Activated CD4-positive, CD25-positive, alpha-beta regulatory T cell treated with anti-CD3 and anti-CD28 coated beads, Interleukin-2, amount 50 U/mL, for 16 hours (primary cell): ENCODE data around the gene RTN4.

Experiments
- DNase-seq: peaks from one replicate; pipeline ENCODE4 v3.0.0-alpha.2; 2020; ENCODE audit warnings: low read depth, low spot score

RTN4 gene

GRCh38 chr2:55038428-55038827 is 11.8 kb downstream of the RTN4 start:
- no peak for DNase-seq

- no peak for DNase-seq
Observed at GRCh38 chr2:55035716-55036115, 14.5 kb downstream of the RTN4 start.

- DNase-seq = no peak
Observed at GRCh38 chr2:55033921-55034320, 16.3 kb downstream of the RTN4 start.

DNA sequence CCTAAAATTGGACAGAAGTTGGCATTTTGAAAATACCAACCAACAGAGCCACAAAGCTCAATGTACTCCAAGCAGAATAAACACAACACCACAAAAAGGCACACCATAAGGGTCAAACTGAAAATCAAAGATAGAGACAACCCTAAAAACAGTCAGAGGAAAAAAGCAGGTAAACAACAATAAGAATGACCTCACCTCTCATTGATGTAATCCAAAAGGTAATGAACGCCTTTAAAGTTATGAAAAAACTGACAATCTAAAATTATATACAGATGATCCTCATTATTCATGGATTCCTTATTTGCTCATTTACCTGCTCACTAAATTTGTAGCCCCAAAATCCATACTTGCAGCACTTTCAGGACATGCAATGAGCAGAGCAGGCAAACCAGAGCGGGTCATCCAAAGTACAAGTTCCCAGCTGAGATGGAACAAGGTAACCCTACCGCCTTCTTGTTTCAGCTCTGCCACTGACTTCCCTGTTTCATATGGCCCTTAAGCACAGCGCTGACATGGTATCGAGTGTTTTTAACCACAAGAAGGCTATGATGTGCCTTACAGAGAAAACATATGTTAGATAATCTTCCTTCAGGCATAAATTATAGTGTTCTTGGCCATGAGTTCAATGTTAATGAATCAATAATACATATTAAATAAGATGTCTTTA is 17.0 kb downstream of the RTN4 start:
- DNase-seq = no peak

DNA sequence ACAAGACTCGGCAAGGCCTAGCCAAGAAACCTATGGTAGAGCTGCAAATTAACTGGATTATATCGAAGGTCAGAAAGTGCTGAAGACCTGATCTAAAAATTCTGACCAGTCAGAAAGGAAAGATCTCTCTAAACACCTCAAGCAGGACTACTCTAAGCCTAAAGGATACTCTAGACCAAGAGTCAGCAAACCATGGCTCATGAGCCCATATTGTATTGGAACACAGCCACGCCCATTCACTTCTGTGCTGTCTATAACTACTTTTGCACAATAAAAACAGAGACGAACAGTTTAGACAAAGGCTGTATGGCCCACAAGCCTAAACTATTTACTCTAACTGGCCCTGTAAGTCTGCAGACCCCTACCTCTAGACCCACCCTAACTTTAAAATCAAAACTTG is 18.7 kb downstream of the RTN4 start:
- no peak for DNase-seq

GRCh38 chr2:55030766-55031165 is 19.5 kb downstream of the RTN4 start:
- no peak for DNase-seq

GRCh38 chr2:55029098-55029497 is 21.2 kb downstream of the RTN4 start:
- no peak for DNase-seq

GRCh38 chr2:55027226-55027625 is 23.0 kb downstream of the RTN4 start:
- no peak for DNase-seq

GRCh38 chr2:55026202-55026601 is 24.0 kb downstream of the RTN4 start:
- no peak for DNase-seq

GRCh38 chr2:55025627-55026026 is 24.6 kb downstream of the RTN4 start:
- no peak for DNase-seq

GRCh38 chr2:55025082-55025481 is 25.2 kb downstream of the RTN4 start:
- DNase-seq = no peak

- no peak for DNase-seq
Observed at GRCh38 chr2:55022476-55022875, 27.8 kb downstream of the RTN4 start.

DNA sequence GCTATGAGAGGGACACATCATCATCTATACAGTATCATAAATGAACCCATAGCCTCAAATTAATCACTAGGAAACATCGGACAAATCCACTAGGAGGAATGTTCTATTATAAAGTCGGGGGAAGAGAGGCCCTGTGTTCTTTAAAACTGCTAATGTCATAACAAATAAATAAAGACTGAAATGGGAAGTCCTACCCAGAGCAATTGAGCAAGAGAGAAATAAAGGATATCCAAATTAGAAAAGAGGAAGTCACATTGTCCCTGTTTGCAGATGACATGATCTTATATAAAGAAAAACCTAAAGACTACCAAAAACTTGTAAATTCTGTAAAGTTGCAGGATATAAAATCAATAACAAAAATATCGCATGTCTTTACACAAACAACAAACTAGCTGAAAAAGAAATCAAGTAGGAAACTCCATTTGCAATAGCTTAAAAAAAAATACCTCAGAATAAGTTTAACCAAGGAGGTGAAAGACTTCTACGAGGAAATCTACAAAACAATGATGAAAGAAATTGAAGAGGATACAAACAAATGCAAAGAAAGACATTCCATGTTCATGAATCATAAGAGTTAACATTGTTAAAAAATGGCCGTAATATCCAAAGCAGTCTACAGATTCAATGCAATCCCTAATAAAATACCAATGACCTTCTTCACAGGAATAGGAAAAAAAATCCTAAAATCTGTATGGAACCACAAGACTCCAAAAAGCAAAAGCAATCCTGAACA is 30.6 kb downstream of the RTN4 start:
- DNase-seq = no peak

GRCh38 chr2:55018619-55019018 is 31.6 kb downstream of the RTN4 start:
- no peak for DNase-seq

DNA sequence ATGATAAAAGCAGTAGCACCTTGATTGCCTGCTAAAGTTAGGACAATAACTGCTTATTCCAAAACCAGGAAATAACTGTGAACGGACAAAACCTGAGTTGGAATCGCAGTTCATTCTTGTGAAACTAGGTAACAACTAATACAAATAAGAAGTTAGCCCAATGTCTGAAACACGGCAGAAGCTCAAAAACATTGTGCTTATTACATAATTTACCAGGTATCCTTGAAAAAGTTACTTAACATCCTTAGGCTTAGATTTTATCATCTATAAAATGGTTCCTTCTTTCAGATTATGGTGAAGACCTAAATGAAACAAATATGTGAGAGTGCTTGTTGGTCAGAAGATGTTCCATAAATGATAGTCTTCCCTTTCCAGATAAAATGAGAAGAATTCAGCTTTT is 32.4 kb downstream of the RTN4 start:
- no peak for DNase-seq

DNA sequence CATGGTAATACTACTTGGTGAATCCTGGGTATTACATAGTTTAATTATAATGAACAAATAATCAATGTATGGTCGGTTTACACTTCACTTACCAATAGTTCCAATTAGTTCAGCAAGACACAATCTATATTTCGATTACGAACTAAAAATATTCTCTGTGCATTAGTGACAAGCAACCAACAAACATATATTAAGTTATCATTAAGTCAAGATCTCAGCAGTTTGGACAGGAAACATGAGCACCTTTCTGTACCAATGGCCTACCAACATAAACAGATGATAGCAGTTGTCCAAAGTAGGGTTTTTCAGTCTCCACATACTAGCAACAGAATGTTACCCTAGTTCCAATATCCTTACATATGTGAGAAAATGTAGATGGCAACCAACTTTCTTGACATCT is 32.8 kb downstream of the RTN4 start:
- no peak for DNase-seq

DNA sequence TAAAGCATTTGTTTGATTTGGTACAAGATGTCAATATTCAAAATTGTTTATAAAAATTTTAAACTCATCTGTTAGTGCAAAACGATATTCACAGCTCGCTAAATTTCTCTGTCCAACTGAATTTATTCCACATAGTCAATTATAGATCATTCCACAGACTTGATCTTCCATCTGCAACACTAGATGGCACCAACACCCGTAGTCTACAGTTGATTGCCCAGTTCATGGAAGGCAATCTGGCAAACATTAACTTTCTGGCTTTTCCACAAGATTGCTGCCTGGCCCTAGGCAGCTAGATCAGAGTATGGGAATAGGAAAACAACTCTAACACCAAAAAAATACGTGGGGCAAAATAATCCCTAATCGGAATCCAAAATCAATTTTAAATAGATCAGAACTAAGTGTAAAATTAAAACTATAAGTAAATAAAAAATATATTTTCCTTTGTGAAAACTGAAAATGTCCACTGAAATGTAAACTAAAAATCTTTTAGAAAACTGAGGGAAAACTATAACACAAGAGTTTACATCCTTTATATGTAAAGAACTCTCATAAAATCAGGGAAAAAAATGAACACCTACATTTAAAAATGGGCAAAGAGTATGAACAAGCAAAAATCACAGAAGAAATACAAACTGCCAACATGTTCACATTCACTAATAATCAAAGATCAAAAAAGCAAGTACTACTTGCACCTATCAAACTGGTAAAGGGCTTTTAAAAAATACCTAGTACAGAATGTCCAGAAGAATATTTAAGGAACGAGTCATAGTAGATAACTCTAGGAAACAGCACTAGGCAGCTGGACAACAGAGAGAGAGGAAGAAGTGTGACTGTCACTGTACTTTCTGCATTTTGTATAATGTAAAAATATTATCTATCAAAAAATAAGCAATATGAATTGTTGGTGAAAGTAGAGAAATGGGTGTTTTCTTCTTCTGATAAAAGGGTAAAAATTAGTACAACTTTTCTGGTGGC is 35.0 kb downstream of the RTN4 start:
- DNase-seq = no peak

DNA sequence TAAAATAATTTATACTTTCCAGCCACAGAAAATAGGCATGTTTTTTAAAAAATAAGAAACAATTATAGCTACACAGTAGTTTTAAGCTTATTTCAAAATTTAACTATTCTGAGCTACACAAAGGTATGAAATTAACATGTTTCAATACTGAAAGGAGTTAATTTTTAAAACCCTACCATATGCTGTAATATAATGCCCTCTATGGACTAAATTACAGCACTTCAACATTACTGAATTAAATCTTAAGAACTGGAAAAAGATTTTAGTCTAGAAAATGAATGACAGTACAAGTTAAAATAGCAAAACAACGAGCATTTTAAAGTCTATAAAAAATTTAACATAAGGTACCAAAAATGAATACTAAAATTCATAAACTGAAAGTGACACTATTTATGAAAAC is 36.3 kb downstream of the RTN4 start:
- DNase-seq = no peak

- DNase-seq = no peak
Observed at GRCh38 chr2:55012672-55013484, 37.4 kb downstream of the RTN4 start.

DNA sequence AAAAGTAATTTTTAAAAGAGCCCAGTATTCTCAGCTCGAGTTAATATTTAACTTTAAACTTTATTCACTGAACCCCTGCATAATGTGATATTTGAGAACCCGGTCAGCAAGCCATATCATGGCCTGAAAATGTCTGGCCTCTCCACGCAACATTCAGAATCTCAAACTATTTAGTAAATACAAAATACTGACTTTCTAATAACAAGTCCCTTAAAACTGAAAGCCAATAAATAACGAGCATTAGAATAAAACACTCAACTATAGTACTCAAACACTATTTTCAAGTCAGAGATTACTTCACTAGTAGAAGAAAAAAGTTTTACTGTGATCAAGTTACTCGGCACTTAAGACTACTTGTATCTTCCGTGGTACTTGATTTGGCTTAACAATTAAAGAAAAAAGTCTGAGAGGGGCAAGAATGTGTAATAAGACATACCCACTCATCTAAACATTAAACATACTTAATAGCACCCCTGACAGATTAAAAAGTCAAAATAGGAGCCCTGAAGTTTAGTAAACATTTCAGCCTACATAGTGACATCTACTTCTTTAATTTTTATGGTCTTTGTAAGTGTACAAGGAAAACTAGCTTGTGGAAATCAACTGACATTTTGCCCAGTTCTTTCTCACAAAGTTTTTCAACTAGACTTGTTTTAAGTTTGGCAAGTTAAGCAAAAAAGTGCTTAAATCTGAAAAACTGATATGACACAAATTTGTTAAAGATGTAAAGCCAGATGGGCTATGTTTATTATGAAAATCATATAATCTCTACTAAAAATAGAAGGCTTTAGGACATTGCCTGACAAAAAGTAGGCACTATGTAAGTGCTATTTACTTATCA is 38.2 kb downstream of the RTN4 start:
- no peak for DNase-seq

DNA sequence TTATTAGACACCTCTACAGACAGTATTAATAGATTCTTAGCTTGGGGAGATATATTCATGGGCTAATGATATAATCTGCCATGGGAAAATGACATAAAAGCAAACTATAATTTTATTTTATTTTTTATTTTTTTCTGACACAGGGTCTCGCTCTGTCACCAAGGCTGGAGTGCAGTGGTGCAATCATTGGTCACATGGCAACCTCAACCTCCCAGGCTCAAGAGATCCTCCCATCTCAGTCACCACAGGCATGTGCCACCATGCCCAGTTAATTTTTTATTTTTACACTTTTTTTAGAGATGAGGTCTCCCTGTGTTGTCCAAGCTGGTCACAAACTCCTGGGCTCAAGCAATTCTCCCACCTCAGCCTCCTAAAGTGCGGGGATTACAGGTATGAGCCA is 39.3 kb downstream of the RTN4 start:
- DNase-seq = no peak
